Colon (tissue), 2 donors: ENCODE measurements around the gene SUMO3.

ENCODE experiments used
- FAIRE-seq: peaks from 2 replicates; lab custom pipeline; 2012; peaks lifted over from hg19 to GRCh38; lab: Jason Lieb, UNC
- donor health status: control.
- donor health status: control.

The SUMO3 gene

DNA sequence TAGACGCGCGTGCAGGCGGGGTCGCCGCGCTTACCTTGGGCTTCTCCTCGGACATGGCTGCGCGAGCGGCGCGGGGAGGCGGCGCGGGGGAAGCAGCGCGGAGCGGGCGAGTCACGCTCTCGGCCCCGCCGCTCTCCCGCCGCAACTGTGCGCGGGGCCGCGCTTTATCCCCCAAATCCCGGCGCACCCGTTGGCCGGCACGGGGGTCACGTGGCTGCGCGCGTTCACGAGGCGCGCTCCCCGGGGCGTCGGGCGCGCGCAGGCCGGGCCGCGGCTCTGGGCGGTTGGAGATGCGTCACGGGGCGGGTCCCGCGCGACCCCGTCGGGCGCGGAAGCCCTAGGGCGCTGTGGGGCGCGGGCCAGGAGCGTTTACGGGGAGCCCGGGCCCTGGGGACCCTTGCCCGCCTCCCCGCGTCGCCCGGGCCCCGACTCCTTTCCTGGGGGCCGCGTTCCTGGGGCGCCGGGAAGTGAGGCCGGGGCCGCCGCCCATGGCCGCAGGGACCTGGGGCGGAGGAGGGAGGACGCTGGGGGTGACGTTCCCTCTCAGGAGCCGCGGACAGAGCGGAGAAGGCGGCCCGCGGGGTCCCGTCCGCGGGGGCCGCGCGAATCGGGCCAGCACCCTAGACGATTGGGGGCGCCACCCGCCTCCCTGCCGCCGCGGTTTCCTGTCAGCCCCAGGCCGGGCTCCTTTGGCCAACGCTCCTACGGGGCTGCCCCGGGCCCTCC is at the start of gene SUMO3:
Gene SUMO3, minus strand, starts transcription at position 149 of the 726 bp plus-strand sequence. Its CDS starts 94 bp downstream, at position 55.
- FAIRE-seq: no peak

DNA sequence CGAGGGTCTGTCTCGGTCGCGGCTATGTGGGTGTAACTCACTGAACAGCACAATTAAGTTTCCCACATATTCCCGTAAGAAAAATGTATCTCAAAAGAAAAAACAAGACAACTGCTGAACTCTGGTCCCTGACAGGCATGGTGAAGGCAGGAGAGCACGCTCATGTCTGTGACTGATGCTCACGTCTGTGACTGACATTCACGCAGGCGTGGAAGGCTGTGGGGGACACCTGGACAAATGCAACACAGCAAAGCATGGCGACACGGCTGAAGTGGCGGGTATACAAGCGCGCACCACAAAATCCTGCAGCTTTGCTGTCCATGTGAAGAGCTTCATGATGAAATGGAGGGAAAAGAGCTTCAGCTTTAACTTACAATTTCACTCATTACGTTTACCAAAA is 49.6 kb upstream of the SUMO3 start:
- no peak for FAIRE-seq

DNA sequence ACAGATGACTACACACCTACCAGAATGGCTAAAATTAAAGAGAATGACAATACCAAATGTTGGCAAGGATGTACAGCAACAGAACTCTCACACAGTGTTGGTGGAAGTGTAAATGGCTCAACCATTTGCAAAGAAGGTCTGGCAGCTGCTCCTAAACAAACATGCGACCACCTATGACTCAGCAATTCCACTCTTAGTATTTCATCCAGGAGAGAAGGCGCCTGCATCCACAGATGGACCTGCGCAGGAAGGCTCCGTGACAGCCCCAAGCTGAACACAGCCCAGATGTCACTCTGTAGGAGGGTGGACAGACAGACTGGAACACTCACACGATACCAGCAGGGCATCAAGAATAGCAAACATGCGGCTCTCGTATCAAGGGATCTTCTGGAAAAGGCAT is 48.9 kb upstream of the SUMO3 start:
- no peak for FAIRE-seq

DNA sequence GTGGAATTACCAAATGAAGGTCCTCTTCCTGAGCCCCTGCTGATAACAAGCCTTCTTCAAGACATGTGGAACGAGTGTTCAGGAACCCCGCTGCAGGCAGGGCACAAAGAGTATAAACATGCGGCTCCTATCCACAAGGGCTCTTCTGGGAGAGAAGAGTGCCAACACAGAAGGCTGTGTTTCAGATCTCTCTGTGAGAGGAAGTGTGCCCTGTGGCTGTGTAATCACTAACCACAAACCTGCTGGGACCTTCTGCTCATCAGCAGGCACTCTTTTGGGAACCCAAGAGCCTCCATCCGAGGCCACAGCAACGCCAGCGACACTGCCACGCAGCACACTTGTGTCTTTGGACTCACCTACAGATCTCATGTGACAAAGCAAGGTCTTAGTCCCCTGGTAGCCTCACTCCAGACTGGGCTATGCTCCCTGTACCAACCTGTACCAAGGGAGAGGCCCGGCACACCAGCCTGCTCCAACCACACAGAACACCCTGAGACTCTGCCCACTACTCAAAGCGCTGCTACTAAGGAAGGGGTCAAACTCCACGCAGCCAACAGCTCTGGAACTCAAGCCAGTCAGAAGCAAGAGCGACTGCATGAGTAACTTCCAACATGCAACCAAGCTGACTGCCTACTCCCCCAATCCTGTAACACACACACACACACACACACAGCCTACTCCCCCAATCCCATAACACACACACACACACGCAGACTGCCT is 47.9 kb upstream of the SUMO3 start:
- no peak for FAIRE-seq

DNA sequence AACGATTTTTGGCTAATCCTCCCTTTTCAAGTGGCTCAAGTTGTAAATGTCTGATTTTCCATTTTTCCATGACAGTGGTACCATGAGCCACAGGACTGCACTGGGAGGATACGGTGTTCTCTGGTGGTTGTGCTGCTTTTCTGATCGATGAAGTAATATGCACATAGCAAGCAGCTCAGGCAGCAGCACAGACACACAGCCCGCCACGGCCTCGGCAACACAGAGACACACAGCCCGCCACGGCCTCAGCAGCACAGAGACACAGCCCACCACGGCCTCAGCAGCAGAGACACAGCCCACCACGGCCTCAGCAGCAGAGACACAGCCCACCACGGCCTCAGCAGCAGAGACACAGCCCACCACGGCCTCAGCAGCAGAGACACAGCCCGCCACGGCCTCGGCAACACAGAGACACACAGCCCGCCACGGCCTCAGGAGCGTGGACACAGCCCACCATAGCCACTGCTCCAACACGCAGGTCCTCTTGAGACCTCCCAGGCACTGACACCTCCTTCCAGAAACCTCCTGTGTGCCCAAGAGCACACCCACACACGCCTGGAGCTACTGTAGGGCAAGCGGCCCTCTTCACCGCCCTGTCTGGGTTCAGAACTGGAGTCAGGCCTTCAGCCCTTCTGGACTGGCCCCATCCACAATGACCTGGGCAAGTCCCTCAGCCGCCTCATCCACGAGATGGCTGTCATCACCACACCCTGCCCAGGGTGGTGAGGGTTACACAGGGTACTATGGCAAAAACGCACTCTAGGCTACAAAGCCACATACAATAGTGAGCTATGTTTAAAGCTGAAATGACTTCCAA is 45.2 kb upstream of the SUMO3 start:
- FAIRE-seq: no peak

DNA sequence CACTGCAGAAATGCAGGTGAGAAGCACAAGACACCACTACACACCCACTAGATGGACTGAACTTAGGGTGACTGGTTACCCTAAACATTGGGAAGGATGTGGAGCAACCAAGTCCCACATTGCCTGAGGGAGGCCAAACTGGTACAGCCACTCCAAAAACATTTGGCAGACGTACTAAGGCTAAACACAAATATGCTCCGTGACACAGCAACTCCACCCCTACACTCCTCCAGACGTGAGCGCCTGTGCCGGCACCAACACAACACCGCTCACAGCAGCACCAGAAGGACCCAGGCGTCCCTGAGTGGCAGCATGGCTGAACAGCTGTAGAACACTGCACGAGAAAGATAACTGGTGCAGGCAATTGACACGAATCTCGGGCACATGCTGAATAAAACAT is 40.9 kb upstream of the SUMO3 start:
- FAIRE-seq: no peak

DNA sequence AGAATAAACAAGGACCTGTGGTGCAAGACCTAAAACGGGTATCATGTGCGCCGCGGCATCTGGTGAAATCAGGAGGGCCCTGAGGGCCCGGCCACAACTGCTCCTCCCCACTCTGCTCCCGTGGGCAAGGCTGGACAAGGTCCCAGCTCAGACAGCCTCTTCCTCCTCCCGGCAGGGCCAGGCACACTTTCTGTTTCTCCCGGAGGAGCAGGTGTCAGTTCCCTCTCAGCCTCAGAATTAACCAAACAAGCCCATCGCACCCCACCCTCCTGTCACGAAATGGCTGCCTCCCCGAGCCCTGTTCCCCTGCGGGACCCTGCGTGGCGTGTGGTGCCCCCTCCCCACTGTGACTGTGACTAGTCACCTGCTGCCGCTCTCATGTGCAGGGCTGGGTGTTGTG is 40.4 kb upstream of the SUMO3 start:
- no peak for FAIRE-seq

DNA sequence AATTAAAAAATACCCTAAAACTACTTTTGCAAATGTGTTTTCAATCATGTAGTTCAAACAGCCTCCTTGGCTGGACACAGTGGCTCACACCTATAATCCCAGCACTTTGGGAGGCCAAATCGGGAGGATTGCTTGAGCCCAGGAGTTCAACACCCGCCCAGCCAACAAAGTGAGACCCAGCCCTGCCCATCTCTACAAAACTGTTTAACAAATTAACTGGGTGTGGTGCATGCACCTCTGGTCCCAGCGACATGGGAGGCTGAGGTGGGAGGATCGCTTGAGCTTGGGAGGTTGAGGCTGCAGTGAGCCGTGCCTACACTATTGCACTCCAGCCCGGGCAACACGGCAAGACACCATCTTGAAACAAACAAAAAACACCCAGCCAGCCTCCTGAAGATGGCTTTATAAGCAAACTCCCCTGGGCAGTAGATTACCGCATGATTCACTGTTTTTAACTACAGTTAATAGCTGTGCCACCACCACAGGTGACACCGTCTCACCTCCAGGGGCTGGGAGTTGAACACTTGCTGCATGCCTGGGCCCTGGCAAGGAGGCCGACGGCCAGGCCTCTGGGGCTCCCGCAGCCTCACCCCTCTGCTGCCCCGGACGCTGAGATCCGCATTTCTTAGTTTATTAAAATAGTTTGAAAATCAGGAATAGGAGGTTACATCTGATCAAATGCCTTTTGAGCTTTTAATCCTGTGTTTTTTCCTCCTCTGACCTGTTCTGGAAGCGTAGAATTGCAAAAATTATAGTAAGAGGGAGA is 39.4 kb upstream of the SUMO3 start:
- FAIRE-seq: no peak

DNA sequence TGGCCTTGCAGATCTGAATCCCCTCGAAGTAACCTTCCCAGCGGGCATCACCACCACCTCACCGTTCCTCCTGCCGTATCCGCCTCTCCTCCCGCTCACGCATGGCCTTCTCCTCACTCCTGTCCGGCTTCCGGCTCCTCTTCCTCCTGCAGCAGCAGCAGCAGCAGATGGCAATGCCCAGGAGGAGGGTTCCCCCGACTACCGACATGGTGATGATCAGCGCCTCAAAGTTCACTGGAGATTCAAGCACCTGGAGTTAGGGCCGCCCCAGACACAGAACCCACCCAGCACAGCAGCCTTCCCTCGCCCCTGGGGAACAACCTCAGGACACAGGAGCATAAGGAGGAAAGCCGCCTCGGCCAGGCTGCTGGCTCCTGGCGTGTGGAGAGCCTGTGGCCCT is 38.3 kb upstream of the SUMO3 start:
- no peak for FAIRE-seq

DNA sequence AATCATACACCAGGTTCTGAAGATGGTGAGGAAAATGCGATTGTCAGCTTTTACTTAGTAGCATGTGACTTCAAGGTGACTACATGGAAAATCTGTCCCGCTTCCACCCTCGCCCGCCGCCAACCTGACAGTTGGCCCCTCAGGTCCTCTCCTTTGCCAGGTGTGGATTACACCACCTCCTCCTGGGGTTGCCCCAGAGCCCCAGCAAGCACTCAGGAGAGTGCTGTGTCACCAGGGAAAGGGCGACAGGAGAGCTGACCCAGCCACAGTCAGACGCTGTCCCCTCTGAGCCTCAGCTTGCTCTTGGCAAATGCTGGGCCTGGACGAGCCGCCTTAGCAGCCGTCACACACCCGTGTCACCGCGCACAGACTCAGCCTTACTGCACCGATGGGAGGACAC is 37.7 kb upstream of the SUMO3 start:
- no peak for FAIRE-seq

DNA sequence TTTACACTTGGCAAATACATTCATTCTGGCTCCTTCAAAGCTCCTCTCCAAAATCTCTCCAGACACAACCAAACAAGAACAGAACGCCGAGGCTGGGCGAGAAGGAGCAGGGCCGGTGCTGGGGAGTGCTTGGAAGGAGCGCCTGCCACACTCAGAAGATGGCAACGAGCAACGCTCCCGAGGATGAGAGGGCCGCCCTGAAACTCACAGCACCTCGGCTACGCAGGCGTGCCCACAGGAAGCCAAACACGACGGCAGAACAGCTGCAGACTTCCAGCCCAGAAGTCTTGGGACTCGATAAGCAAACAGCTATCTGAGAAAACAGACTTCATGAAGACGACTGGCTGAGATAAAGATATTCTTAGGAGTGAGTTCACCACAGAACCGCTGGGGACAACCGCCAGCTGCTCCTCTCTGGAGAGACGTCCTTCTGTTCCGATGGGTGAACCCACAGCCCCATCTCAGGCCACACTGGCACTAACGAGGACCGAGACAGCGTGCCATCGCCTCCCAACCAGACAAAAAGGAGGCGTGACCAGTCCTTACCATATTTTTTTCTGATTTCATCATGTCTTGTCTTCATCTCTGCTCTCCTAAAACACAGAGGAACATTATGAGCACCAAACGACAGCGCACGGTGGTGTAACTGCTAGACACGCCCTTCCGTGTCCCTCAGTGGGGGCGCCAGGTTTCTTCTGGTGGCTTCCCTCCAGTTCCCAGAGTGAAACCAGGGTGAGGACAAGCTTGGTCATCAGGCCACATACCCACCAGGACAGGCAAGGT is 37.0 kb upstream of the SUMO3 start:
- FAIRE-seq: no peak

DNA sequence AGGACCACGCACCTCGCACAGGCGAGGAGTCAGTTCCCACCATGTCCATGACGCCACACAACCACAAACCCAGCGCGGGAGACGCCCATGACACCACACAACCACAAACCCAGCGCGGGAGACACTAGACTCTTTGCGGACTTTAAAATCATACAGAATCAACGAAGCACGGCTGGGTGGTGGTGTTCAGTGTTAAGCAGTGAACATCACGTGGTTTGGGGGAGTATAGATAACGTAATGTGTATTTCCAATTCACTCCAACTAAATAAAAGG is 36.5 kb upstream of the SUMO3 start:
- FAIRE-seq: no peak

DNA sequence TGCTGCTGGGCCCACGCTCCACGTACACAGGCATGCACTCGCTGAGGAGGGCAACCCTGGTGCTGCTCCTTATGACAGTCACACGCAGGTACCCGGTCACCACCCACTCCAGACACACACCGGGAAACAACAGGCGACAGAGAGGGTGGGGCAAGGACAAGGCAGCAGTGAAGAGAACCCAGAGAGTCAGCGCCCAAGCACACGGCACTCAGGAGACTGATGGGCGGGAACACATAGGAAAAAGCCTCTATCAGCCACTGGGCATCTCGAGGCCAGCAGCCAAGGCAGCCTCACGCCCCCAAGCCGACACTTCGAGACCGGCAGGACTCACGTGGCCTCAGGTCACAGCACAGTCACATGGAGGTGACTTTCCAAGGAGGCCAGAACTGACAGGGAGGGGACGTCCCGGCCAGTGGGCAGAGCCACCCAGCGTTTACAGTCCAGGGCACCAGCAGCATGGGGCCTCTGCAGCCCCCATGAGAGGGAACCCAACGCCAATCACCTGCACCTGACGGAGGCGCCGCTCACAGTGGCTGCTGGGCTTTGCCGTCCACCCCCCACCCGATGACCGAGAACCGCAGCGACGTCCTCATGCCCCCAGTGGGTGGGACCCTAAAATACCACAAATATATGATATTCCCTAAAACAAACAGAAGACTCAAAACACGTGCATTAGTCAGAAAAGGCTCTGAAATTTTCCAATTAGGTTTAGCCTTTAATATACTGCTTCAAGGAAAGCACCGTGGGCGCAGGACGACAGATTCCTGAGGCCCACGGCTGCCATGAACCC is 35.9 kb upstream of the SUMO3 start:
- no peak for FAIRE-seq

DNA sequence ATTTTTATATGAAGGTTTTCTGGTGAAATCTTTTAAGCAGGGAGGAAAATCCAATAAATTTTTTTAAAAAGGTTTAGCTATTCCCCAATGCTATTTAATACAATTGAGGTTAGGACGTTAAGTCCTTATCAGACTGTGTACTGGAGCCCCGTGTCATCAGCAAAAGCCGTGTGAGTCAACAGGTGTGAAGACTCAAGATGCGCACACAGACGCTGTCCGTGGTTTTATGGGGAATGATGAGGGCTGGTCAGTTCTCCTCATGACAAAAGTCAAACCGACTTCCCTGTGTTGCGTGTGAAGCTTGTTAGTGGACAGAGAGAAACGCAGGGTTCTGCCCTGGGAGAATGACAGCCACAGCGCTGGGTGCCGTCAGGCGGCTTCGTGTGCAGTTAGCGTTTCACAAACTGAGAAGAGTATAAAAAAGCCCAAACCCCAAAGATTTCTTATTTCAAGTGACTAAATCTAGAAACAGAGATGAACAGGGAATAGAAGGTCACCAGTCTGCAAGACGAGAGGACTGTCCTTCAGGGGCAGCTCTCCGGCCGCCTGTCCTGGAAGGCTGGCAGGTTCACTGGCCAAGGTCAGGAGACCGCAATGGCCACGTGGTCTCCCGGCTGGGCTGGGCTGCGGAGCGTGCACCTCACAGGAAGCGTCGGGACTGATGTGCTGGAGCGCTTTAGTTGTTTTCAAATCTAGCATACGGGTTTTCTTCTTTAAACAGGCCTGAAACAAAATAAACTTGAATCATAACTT is 33.2 kb upstream of the SUMO3 start:
- no peak for FAIRE-seq

DNA sequence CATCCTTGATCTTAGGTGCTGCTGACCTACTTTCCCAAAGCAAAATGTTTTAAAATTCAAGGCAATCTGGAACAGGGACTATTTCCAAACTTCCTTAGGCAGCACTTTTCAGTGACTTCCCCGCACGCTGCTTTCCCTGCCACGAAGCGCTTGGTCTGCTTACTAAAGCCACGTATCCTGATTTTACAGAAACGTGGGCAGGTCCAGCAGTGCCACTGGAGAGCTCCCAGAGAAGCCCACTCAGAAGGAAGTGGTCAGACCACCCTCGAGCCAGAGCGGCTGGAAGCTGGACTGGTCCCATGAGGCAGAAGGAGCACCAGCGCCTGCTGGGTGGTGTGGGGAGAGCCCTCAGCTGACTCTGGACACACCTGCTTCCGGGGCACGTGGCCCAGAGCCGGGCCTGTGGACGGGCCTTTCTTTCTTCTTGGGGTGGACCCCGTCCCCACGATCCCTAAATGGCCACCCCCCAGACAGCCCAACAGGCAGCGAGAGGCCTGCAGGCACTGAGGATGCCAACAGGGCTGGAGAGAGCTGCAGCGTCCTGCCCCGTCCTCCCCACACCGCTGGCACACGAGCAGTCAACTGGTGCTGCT is 32.4 kb upstream of the SUMO3 start:
- FAIRE-seq: no peak

DNA sequence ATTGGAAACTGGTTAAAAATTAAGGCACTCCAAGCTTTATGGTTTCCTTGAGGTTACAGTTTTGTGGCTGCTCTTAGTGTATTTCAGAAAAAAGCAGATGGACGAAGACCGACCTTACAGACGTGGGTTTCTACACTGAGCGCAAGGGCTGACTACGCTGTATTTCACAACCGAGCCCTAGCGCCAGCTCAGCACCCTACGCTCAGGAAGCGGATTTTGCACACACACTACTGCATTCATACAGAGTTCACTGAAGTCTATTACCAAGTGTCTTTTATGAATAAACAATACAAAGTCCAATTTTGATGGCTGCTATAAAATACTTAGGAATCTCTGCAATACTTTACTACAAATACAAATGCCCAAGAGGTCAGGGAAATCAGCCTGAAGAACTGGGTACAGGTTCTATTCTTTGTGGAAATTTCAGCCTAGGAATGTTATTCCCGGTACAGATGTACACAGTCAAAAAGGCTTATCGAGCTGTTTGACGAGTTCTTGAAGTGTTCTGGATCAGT is 31.8 kb upstream of the SUMO3 start:
- FAIRE-seq: no peak

DNA sequence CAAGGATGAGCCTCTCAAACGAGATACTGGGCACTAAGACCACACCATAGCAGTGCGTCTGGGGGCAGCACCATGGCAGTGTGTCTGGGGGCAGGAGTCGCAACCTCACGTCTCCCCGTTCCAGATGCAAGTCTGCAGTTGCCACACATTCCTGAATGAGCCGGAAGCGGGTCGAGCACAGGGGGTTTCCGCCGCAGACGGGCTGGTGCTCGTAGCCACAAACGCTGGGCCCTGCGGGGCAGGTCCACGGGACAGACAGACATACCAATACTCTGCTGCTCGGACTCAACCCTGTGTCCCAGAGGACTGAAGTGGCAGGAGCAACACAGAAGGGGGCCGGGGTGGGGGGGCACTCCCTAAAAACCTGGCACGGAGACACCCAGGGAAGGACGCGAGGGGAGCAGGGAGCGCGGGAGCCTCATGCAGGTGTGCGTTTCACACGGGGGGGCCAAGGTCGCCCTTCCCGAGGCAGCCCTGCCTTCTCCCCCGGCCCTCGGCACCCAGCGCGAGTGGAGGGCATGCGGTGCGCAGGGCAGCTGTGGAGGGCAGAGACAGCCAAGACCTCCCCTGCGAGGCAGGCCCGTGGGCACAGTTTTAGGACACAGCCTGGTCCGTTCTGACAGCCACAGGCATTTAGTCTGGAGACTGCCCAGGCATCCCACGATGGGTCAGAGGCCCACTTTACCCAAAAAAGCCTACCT is 31.1 kb upstream of the SUMO3 start:
- no peak for FAIRE-seq

DNA sequence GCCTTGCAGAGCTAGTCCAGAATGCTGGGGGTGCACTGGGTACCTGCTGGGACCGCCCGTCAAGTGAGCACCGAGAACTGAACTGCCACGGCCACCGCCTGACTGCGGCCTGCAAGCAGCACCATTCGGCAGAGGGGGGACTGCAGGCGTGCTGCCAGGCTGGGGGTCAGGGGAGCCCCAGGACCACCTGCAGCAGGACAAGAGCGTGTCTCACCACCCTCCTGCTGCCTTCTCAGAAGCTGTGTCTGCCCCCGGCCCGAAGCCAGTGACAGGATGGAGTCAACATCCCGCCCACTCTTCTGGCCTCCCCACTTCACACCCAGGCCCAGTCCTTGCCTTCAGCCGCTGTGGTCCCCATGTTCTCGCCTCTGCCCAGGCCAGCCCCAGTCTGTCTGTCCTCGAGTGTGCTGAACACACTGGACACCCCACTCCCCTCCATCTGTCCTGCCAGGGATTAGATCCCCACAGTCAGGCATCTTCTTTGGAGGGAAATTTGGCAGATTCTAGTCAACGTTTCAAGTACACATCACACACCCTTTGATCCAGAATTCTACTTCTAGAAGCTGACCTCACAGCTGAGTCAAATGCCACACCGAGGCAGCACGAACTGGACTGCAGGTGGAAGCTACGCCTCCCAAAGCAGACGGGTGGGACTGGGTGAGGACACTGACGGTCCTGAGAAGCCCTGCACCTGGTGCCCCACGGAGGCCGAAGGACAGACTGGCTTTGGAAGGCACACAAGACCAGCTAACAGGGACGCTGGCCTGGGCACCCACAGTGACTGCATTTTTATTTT is 29.6 kb upstream of the SUMO3 start:
- FAIRE-seq: no peak
